Astrocyte of the spinal cord (primary cell): ENCODE results near the gene FAM234B.

Experiments
- DNase-seq: peaks from one replicate; pipeline ENCODE4 v3.0.0; 2011; ENCODE audit warnings: low read depth, low spot score
- H3K4me3 ChIP-seq: 2 replicates; pipeline ENCODE4 v1.5.1; 2011; ENCODE audit warnings: low read depth, mild to moderate bottlenecking, low read length, moderate library complexity
- CTCF ChIP-seq: IDR thresholded peaks from 2 replicates; pipeline ENCODE4 v1.5.1; 2012; ENCODE audit warnings: low read depth, mild to moderate bottlenecking, low read length, inconsistent platforms
- in situ Hi-C: cut with HindIII; loops from 2 replicates; pipeline ENCODE4 v1.10.0; 2017; ENCODE audit warnings: low sequenced_read_pairs

Gene FAM234B

GRCh38 chr12:13044002-13044905, at the start of gene FAM234B:
TSS of gene FAM234B (plus strand) at chr12:13044381. CDS start at chr12:13044404, 23 bp downstream.
- in situ Hi-C loops = no loop called here
- peak within 1 kb of the TSS; percentile 89 for H3K4me3 ChIP-seq
- DNase-seq = peak; percentile 51
- peak; percentile 15 for TF ChIP-seq CTCF

- H3K4me3 ChIP-seq = no peak overlapping the region
- in situ Hi-C loops = no loop called here
- no peak for DNase-seq
- TF ChIP-seq CTCF = no peak
These were observed 49.1 kb upstream of the FAM234B start for GRCh38 chr12:12995088-12995487.

- in situ Hi-C loops = no loop called here
- H3K4me3 ChIP-seq = no peak overlapping the region
- no peak for DNase-seq
- TF ChIP-seq CTCF = no peak
These were observed 48.0 kb upstream of the FAM234B start for GRCh38 chr12:12996209-12996608.

GRCh38 chr12:12997156-12997555, 47.0 kb upstream of the FAM234B start:
- in situ Hi-C loops = no loop called here
- no peak overlapping the region for H3K4me3 ChIP-seq
- DNase-seq = no peak
- TF ChIP-seq CTCF = no peak

GRCh38 chr12:12997734-12998133, 46.4 kb upstream of the FAM234B start:
- in situ Hi-C loops = no loop called here
- no peak for DNase-seq
- no peak overlapping the region for H3K4me3 ChIP-seq
- no peak for TF ChIP-seq CTCF

- no peak for TF ChIP-seq CTCF
- no peak overlapping the region for H3K4me3 ChIP-seq
- no peak for DNase-seq
- in situ Hi-C loops = no loop called here
These were observed 45.9 kb upstream of the FAM234B start for GRCh38 chr12:12998248-12998647.
